GM19043 (cell line): ENCODE results near the gene PHYHD1.
A peak's percentile ranks its signal among the peaks of the same experiment; 100 is the strongest.
"Not testable (repeated sequence)": the region's sequence is repeated elsewhere in the genome, so short reads cannot be mapped to it uniquely, and the experiment has no call there.

Experiments
- ATAC-seq: cut with Tn5 transposase; IDR thresholded peaks from one replicate; pipeline ENCODE4 v1.9.1; 2021; ENCODE audit warnings: low read depth; ENCODE audit not compliant: unreplicated experiment

PHYHD1 gene

GRCh38 chr9:128919402-128920089, 1.2 kb upstream of the PHYHD1 start:
- ATAC-seq: no peak

GRCh38 chr9:128921881-128922763, 1.3 kb downstream of the PHYHD1 start:
- no peak for ATAC-seq

GRCh38 chr9:128923493-128923883, 2.7 kb downstream of the PHYHD1 start:
- ATAC-seq: no peak

GRCh38 chr9:128927731-128928411, 7.1 kb downstream of the PHYHD1 start:
- ATAC-seq: no peak

- ATAC-seq: no peak
These were observed 7.8 kb downstream of the PHYHD1 start for GRCh38 chr9:128928624-128929023.

- ATAC-seq: no peak
These were observed 8.8 kb downstream of the PHYHD1 start for GRCh38 chr9:128929560-128929959.

GRCh38 chr9:128933731-128934130, 12.9 kb downstream of the PHYHD1 start:
- no peak for ATAC-seq

GRCh38 chr9:128936171-128936865, 15.5 kb downstream of the PHYHD1 start:
- ATAC-seq: no peak

- no peak for ATAC-seq
These were observed 16.8 kb downstream of the PHYHD1 start for GRCh38 chr9:128937310-128938165.

GRCh38 chr9:128940271-128940921, 19.6 kb downstream of the PHYHD1 start:
- ATAC-seq: no peak

GRCh38 chr9:128940946-128941755, 20.4 kb downstream of the PHYHD1 start:
- no peak for ATAC-seq

- no peak for ATAC-seq
These were observed 23.2 kb downstream of the PHYHD1 start for GRCh38 chr9:128943832-128944620.

- ATAC-seq: not testable (repeated sequence)
These were observed 24.2 kb downstream of the PHYHD1 start for GRCh38 chr9:128944966-128945365.

- no peak for ATAC-seq
These were observed 25.2 kb downstream of the PHYHD1 start for GRCh38 chr9:128945798-128946501.

GRCh38 chr9:128946571-128947276, 25.9 kb downstream of the PHYHD1 start:
- no peak for ATAC-seq

GRCh38 chr9:128947277-128947526, 26.4 kb downstream of the PHYHD1 start:
- ATAC-seq: peak; percentile 5
